ENCODE data around the gene CISTR.

CISTR gene

GRCh38 chr12:53788892-53789291 lies 37.1 kb upstream of the CISTR start:
- Histone ChIP-seq H3K79me2 (ENCODE audit: insufficient read depth, low read length) (no peaks in the 10 kb centered on the region), H3K9ac (ENCODE audit: low read length) (no peak overlapping the region), H3F3A (ENCODE audit: insufficient read depth, low read length) (no peaks in the 10 kb centered on the region), H3K9me3 (ENCODE audit: low read length) (no peaks in the 10 kb centered on the region), H3K4me2 (ENCODE audit: low read length) (no peak overlapping the region), H3K27me3 (ENCODE audit: insufficient read depth, low read length) (no peaks in the 10 kb centered on the region), H3K4me1 (ENCODE audit: insufficient read depth, low read length, severe bottlenecking) (no peaks in the 10 kb centered on the region), H3K36me3 (ENCODE audit: insufficient read depth, low read length) (no peaks in the 10 kb centered on the region), H4K20me1 (ENCODE audit: insufficient read depth, low read length) (no peaks in the 10 kb centered on the region), H2AFZ (ENCODE audit: low read length) (no peak overlapping the region), H3K27ac (ENCODE audit: low read depth, low read length, poor library complexity, severe bottlenecking) (no peak overlapping the region), H3K4me3 (ENCODE audit: low read depth, low read length, poor library complexity, severe bottlenecking) (no peak overlapping the region), H3K9me2 (ENCODE audit: low read depth, low read length) (no peaks in the 10 kb centered on the region)
- TF ChIP-seq CTCF (IDR thresholded peaks at IDR 0.05; ENCODE audit: low read length), result no peak

GRCh38 chr12:53786411-53786810 lies 34.6 kb upstream of the CISTR start:
- H2AFZ ChIP-seq (ENCODE audit: low read length), result no peak overlapping the region
- H3K79me2 ChIP-seq (ENCODE audit: insufficient read depth, low read length), result no peaks in the 10 kb centered on the region
- H3K27ac ChIP-seq (ENCODE audit: low read depth, low read length, poor library complexity, severe bottlenecking), result no peak overlapping the region
- H3K4me3 ChIP-seq (ENCODE audit: low read depth, low read length, poor library complexity, severe bottlenecking), result no peak overlapping the region
- H3K36me3 ChIP-seq (ENCODE audit: insufficient read depth, low read length), result no peaks in the 10 kb centered on the region
- H3K9me2 ChIP-seq (ENCODE audit: low read depth, low read length), result no peaks in the 10 kb centered on the region
- H3K4me2 ChIP-seq (ENCODE audit: low read length), result no peak overlapping the region
- H3K9me3 ChIP-seq (ENCODE audit: low read length), result no peaks in the 10 kb centered on the region
- no peaks in the 10 kb centered on the region for H3K27me3 ChIP-seq (ENCODE audit: insufficient read depth, low read length)
- H3K9ac ChIP-seq (ENCODE audit: low read length), result no peak overlapping the region
- H4K20me1 ChIP-seq (ENCODE audit: insufficient read depth, low read length), result no peaks in the 10 kb centered on the region
- TF ChIP-seq CTCF (IDR thresholded peaks at IDR 0.05; ENCODE audit: low read length) (no peak), EZH2 (IDR thresholded peaks at IDR 0.05; ENCODE audit: borderline replicate concordance, low read length) (no peak)
- no peaks in the 10 kb centered on the region for H3F3A ChIP-seq (ENCODE audit: insufficient read depth, low read length)
- no peaks in the 10 kb centered on the region for H3K4me1 ChIP-seq (ENCODE audit: insufficient read depth, low read length, severe bottlenecking)

- Histone ChIP-seq H3K9ac (ENCODE audit: low read length) (no peak overlapping the region), H3F3A (ENCODE audit: insufficient read depth, low read length) (no peaks in the 10 kb centered on the region), H3K4me3 (ENCODE audit: low read depth, low read length, poor library complexity, severe bottlenecking) (no peak overlapping the region), H3K9me2 (ENCODE audit: low read depth, low read length) (no peaks in the 10 kb centered on the region), H2AFZ (ENCODE audit: low read length) (no peak overlapping the region), H3K4me2 (ENCODE audit: low read length) (no peak overlapping the region), H3K79me2 (ENCODE audit: insufficient read depth, low read length) (no peaks in the 10 kb centered on the region), H4K20me1 (ENCODE audit: insufficient read depth, low read length) (no peaks in the 10 kb centered on the region), H3K4me1 (ENCODE audit: insufficient read depth, low read length, severe bottlenecking) (no peaks in the 10 kb centered on the region), H3K27ac (ENCODE audit: low read depth, low read length, poor library complexity, severe bottlenecking) (no peak overlapping the region), H3K9me3 (ENCODE audit: low read length) (no peaks in the 10 kb centered on the region), H3K27me3 (ENCODE audit: insufficient read depth, low read length) (no peaks in the 10 kb centered on the region), H3K36me3 (ENCODE audit: insufficient read depth, low read length) (no peaks in the 10 kb centered on the region)
- no peak for TF ChIP-seq EZH2 (IDR thresholded peaks at IDR 0.05; ENCODE audit: borderline replicate concordance, low read length)
- no peak for TF ChIP-seq CTCF (IDR thresholded peaks at IDR 0.05; ENCODE audit: low read length)
These were observed 33.4 kb upstream of the CISTR start for GRCh38 chr12:53785161-53785560.
